ENCODE measurements around the gene MYO5C. TPM values are rescaled to one million over a fixed set of nuclear protein-coding genes. Genes with fewer than 3 reads are reported as not detected.

Gene MYO5C
- total RNA-seq, 1 experiment from 2014 or later = 0.43 TPM

DNA sequence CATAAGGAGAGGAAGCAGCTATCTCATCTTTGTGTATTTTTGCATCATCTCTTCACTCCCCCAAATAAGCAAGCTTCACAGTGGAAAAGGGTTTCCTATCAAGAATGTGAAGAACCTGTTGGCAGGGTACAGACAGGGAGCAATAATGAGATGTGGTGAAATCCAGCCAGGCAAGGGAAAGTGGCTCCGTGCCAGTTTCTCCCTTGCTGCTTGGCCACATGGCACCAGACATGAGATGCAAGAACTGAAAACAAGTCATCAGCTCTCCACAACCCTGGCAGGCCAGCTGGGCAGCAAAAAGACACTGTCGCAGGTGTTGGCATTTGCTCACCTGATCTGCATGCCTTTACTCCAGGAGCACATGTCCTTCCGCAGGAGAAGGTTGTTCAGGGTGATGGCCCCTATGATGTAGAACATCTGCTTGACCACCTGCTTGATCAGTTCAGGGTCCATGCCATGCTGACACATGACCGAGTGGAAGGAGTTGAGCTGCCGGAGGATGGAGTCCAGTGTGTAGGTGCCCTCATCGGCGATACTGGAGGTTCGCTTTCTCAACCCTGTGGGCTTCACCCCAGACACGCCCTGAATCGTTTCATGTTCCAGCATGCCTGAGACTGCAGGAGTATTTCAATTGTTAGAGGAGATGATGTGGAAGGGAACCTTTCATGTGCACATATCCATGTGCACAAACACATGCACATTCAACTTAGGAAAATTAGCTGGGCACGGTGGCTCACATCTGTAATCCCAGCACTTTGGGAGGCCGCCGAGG is 23.3 kb upstream of the MYO5C start:
- no peak for DNase-seq (ENCODE audit: low spot score)
- no TSS peak for BruUV-seq (replicated peaks)
- TF ChIP-seq, protein P1, sequence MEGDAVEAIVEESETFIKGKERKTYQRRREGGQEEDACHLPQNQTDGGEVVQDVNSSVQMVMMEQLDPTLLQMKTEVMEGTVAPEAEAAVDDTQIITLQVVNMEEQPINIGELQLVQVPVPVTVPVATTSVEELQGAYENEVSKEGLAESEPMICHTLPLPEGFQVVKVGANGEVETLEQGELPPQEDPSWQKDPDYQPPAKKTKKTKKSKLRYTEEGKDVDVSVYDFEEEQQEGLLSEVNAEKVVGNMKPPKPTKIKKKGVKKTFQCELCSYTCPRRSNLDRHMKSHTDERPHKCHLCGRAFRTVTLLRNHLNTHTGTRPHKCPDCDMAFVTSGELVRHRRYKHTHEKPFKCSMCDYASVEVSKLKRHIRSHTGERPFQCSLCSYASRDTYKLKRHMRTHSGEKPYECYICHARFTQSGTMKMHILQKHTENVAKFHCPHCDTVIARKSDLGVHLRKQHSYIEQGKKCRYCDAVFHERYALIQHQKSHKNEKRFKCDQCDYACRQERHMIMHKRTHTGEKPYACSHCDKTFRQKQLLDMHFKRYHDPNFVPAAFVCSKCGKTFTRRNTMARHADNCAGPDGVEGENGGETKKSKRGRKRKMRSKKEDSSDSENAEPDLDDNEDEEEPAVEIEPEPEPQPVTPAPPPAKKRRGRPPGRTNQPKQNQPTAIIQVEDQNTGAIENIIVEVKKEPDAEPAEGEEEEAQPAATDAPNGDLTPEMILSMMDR (conservative IDR thresholded peaks at IDR 0.05; ENCODE audit: low read depth, low read length) = no peak
- no peak for TF ChIP-seq EZH2 (IDR thresholded peaks at IDR 0.05; ENCODE audit: borderline replicate concordance, low read depth, low read length, poor library complexity, severe bottlenecking)
- no peaks in the 10 kb centered on the region for H3K9me3 ChIP-seq (ENCODE audit: low read depth, low read length, poor library complexity, severe bottlenecking)
- H3K4me1 ChIP-seq (ENCODE audit: insufficient read depth, low read length, poor library complexity, severe bottlenecking) = no peaks in the 10 kb centered on the region
- POLR2A ChIA-PET (ENCODE audit: low non-redundant PET) = no interaction called here
- H3K36me3 ChIP-seq (ENCODE audit: insufficient read depth, low read length, poor library complexity, severe bottlenecking) = no peaks in the 10 kb centered on the region
- no peak overlapping the region for H3K27ac ChIP-seq (ENCODE audit: low read depth, low read length, poor library complexity, severe bottlenecking)
- H3K4me3 ChIP-seq (ENCODE audit: low read depth, low read length, poor library complexity, severe bottlenecking) = no peak overlapping the region
- CTCF ChIA-PET = no interaction called here
- no peaks in the 10 kb centered on the region for H3K27me3 ChIP-seq (replicated peaks; ENCODE audit: insufficient read depth, low read depth, low read length, poor library complexity)
- intact Hi-C loops (cut with micrococcal nuclease; ENCODE audit: unreplicated experiment) = no loop called here

DNA sequence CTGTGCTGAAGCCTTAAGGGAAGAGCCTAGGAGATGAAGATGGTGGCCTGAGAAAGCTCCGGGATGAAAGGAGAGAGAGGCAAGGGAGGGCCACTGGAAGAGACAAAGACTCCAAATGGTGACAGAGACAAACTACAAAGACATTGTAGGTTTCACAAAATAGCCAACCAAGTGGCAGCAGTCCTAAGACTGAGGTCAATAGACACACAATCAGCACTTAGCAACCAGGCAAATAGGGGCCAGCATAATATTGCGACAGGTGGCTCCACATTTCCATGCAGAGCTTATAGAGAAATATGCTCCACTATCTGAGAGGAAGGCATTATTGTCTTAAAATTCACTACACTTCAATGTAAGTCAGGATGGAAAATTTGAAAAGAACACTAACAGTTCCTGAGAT is 22.1 kb upstream of the MYO5C start:
- H3K4me1 ChIP-seq (ENCODE audit: insufficient read depth, low read length, poor library complexity, severe bottlenecking) = no peaks in the 10 kb centered on the region
- no peak overlapping the region for H3K27ac ChIP-seq (ENCODE audit: low read depth, low read length, poor library complexity, severe bottlenecking)
- BruUV-seq (replicated peaks) = no TSS peak
- ChIA-PET CTCF (interaction anchor here (0.7 kb wide), 1 partner anchor 652 kb away, joined by 12 read pairs; no protein-coding TSS in a partner anchor), POLR2A (ENCODE audit: low non-redundant PET) (interaction anchor here (0.7 kb wide), 1 partner anchor 54 kb away, joined by 3 read pairs; no protein-coding TSS in a partner anchor)
- H3K9me3 ChIP-seq (ENCODE audit: low read depth, low read length, poor library complexity, severe bottlenecking) = no peaks in the 10 kb centered on the region
- H3K36me3 ChIP-seq (ENCODE audit: insufficient read depth, low read length, poor library complexity, severe bottlenecking) = no peaks in the 10 kb centered on the region
- H3K4me3 ChIP-seq (ENCODE audit: low read depth, low read length, poor library complexity, severe bottlenecking) = no peak overlapping the region
- no peaks in the 10 kb centered on the region for H3K27me3 ChIP-seq (replicated peaks; ENCODE audit: insufficient read depth, low read depth, low read length, poor library complexity)
- no peak for DNase-seq (ENCODE audit: low spot score)
- intact Hi-C loops (cut with micrococcal nuclease; ENCODE audit: unreplicated experiment) = no loop called here
- TF ChIP-seq, protein P1 (conservative IDR thresholded peaks at IDR 0.05; ENCODE audit: low read depth, low read length) = no peak
- no peak for TF ChIP-seq EZH2 (IDR thresholded peaks at IDR 0.05; ENCODE audit: borderline replicate concordance, low read depth, low read length, poor library complexity, severe bottlenecking)

DNA sequence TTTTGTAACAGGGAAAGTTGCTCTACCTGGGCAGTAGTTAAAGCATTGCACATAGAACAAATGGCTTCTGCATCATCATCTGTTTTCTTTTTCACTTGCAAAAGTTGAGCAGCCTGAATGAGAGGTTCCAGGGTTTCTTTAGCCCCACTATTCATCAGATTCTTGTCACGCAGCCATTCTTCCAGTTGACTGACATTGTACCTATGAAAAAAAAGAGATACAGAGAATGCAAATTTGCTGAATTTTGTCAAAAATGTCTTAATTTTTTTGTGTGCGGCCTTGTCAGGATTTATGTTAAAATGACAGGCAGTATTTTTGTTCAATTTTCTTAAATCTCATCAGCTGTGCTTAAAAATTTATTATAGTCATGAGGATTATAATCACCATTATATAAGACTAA is 21.4 kb upstream of the MYO5C start:
- POLR2A ChIA-PET (ENCODE audit: low non-redundant PET) = interaction anchor here (0.7 kb wide), 1 partner anchor 54 kb away, joined by 3 read pairs; no protein-coding TSS in a partner anchor
- no peaks in the 10 kb centered on the region for H3K4me1 ChIP-seq (ENCODE audit: insufficient read depth, low read length, poor library complexity, severe bottlenecking)
- no peak for DNase-seq (ENCODE audit: low spot score)
- BruUV-seq (replicated peaks) = no TSS peak
- no peaks in the 10 kb centered on the region for H3K36me3 ChIP-seq (ENCODE audit: insufficient read depth, low read length, poor library complexity, severe bottlenecking)
- no peaks in the 10 kb centered on the region for H3K27me3 ChIP-seq (replicated peaks; ENCODE audit: insufficient read depth, low read depth, low read length, poor library complexity)
- no peak for TF ChIP-seq EZH2 (IDR thresholded peaks at IDR 0.05; ENCODE audit: borderline replicate concordance, low read depth, low read length, poor library complexity, severe bottlenecking)
- TF ChIP-seq, protein P1 (conservative IDR thresholded peaks at IDR 0.05; ENCODE audit: low read depth, low read length) = no peak
- H3K9me3 ChIP-seq (ENCODE audit: low read depth, low read length, poor library complexity, severe bottlenecking) = no peaks in the 10 kb centered on the region
- H3K27ac ChIP-seq (ENCODE audit: low read depth, low read length, poor library complexity, severe bottlenecking) = no peak overlapping the region
- intact Hi-C loops (cut with micrococcal nuclease; ENCODE audit: unreplicated experiment) = no loop called here
- CTCF ChIA-PET = no interaction called here
- no peak overlapping the region for H3K4me3 ChIP-seq (ENCODE audit: low read depth, low read length, poor library complexity, severe bottlenecking)

All from A673 (cell line).